GM20000 (cell line): Measurements from ENCODE around the gene KCNMA1.

Experiments
- DNase-seq: peaks from one replicate; pipeline ENCODE4 v3.0.0; 2012; ENCODE audit warnings: low spot score
- TF ChIP-seq, protein P1 (sequence below): IDR thresholded peaks from 2 replicates; pipeline ENCODE4 v1.5.1; 2012; ENCODE audit warnings: mild to moderate bottlenecking, control low read depth; ENCODE audit errors: extremely low read depth, missing control alignments

Gene KCNMA1

DNA sequence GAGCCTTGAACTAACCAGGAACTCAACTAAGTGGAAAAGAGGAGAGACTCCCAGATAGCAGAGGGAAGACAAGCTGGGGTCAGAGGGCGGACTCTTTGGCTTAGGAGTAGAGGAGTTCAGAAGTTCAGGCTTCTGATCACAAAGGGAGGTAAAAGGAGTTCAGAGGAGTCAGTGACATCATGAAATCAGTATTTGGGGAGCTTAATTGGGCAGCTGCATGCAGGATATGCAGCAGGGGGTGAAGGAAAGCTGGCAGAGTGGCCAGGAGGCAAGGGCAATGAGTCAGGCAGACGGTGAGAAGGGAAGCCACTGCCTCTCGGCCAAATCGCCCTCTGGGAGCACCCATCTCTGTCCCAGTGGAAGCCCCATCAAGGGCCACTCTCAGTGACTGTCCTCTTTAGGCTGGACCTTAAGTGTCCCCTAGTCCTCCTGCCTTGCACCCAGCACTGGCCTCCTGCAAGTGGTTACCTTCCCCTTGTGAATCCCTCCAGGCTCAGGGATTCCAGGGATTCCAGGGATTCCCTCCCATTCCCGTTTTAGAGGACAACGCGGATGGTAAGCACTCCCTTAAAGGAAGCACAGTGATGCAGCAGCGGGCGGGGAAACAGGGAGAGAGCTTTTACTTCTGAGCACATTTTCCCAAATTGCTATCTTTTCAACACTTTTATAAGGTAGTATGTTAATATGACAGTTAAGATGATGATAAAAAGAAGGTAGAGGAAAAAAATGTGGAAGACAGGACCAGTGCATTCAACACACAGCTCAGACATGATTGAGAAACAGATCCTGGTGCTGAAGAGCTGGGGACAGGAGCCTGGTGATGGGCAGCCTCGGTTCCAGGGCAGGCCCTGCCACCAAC is 72.6 kb downstream of the KCNMA1 start:
- no peak for DNase-seq
- TF ChIP-seq, protein P1, sequence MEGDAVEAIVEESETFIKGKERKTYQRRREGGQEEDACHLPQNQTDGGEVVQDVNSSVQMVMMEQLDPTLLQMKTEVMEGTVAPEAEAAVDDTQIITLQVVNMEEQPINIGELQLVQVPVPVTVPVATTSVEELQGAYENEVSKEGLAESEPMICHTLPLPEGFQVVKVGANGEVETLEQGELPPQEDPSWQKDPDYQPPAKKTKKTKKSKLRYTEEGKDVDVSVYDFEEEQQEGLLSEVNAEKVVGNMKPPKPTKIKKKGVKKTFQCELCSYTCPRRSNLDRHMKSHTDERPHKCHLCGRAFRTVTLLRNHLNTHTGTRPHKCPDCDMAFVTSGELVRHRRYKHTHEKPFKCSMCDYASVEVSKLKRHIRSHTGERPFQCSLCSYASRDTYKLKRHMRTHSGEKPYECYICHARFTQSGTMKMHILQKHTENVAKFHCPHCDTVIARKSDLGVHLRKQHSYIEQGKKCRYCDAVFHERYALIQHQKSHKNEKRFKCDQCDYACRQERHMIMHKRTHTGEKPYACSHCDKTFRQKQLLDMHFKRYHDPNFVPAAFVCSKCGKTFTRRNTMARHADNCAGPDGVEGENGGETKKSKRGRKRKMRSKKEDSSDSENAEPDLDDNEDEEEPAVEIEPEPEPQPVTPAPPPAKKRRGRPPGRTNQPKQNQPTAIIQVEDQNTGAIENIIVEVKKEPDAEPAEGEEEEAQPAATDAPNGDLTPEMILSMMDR, result no peak

DNA sequence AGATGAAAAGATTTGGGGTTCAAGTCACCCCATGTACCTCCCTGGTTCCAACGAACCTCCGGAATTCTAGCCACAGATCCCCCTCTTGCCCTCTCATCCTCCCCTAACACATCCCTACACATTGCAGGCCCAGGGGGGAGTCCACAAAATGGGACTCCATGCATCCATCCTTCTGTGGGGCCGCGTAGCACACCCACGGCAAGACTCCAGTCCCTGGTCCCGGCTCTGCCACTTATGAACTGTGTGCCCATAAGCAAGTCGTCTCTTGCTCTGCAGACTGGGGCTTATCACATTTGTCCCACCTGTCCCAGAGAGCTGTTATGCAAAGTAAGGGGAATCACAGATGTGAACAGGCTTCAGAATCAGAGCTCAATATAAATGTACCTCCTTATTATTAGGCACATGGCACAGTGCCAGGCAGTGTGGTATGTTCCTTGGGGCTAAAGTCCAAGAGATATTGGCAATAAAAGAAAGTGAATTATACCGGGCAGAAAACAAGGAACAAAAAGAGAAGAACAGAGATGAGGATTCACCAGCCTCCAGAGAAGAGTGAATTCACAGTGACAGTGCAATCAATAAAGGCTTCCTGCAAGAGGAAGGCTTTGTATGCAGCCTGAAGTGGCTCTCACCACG is 73.9 kb downstream of the KCNMA1 start:
- TF ChIP-seq, protein P1, result no peak
- no peak for DNase-seq

DNA sequence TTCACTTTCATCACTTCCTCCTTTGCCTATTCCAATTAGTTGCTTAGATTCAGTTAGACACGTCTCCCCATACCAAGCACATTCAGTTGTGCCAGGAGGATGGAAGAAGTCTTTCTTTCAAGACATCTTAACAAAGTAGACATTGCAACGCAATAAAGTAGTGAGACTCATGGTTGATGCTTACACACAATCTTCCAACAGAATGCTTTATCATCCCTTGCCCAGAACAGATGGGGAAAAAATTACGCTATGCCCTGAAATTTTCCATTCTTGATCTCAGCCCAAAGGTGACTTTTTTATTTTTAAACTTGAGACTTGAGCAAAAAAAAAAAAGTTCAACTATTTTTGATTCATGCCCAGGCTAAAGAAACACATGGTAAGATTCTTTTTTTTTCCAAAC is 74.9 kb downstream of the KCNMA1 start:
- TF ChIP-seq, protein P1, result no peak
- no peak for DNase-seq

DNA sequence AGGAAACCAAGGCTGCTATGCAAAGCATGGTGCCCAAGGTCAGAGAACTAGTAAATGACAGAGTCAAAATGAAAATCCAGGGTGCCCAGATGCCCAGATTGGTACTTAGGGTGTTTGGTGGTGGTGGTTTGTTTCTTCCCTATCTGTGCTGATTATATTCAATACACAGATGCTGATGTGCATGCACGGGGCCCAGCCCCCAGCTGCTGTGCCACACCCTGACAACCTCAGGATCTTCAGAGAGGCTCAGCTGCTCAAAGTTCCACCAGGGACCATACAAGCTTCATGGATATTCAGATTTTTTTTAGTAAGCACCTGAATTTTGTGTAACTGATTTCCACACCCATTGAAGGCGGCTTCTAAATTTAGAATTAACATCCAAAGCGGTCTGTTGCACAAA is 75.6 kb downstream of the KCNMA1 start:
- TF ChIP-seq, protein P1, result no peak
- DNase-seq, result no peak

DNA sequence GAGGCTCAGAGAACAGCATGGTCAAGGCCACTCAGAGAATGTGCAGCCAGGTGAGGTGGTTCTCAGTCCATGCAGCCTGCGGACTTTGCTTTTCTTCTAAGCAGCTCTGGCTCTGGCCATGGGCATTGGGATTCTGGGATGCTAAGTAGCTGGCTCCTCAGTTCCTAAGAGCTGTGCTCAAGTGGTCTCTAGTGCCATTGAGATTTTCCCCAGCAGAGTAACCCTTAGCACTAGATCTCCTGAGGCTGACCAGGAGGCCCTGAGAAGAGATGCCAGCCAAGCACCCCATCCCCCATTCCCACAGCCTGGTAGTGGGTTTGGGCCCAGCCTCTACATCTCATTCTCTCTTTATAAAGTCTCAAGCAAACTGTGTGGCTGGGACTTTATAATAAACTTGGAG is 77.1 kb downstream of the KCNMA1 start:
- DNase-seq, result no peak
- TF ChIP-seq, protein P1, result no peak

DNA sequence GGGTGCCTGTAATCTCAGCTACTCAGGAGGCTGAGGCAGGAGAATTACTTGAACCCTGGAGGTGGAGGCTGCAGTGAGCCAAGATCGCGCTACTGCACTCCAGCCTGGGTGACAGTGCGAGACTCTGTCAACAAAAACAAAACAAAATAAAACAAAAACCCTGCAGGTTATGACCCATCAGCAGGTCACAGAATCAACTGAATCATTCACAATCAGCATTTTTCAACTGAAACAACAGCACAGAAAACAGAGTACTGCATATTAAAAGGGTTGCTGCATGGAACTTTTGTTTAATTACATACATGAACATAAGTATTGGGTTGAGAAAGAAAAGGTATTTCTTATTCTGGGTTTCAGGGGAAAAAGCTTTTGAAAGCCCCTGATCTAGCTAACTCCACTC is 77.6 kb downstream of the KCNMA1 start:
- TF ChIP-seq, protein P1, result no peak
- DNase-seq, result no peak

DNA sequence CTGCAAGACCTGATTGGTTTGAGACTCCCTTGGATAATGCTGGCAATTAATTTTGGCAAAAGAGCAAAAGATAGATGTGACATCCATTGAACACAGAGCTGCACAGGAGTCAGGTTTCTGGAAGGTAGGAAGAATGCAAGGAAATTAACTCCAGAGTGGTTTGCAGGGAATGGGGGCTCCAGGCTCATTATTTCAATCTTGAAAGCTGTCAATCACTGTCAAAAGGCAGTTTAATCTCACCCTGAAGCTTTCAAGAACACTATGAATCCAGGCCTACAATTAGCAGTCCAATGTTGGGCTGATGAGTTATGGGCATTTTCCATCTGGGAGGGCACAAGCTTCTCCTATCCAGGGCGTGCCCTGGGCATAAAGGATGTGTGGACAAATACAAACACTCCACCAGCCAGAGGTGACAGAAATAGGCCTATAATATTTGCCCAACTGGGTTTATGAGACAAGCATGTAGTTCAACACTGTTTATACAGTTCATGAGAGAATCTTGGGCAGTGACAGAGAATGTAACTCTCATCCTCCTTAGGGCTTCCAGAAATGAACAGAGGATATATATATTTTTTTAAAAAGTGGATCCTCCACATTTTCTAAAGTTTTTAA is 80.5 kb downstream of the KCNMA1 start:
- TF ChIP-seq, protein P1, result no peak
- no peak for DNase-seq
